Breast epithelium (tissue), 3 donors: ENCODE results near the gene DCST1.

Experiments used
- POLR2A ChIP-seq: fragments of 450-650 bp; IDR thresholded peaks from one replicate; pipeline ENCODE4 v1.6.1; 2016; ENCODE audit warnings: antibody characterized with exemption, mild to moderate bottlenecking, moderate library complexity
- POLR2AphosphoS5 ChIP-seq, 3 donors: sonication (generic); formaldehyde crosslinking; IDR thresholded peaks; one replicate each; pipeline ENCODE4 v1.6.1; 2017; ENCODE audit warnings: antibody characterized with exemption in 3 of 3
- TF ChIP-seq, protein P1 (sequence below), 3 donors: fragments of 450-650 bp; IDR thresholded peaks; one replicate each; pipeline ENCODE4 v1.5.1; 2016 to 2017; ENCODE audit warnings: antibody characterized with exemption in 3 of 3, mild to moderate bottlenecking in 3 of 3, moderate library complexity in 3 of 3

DNA sequence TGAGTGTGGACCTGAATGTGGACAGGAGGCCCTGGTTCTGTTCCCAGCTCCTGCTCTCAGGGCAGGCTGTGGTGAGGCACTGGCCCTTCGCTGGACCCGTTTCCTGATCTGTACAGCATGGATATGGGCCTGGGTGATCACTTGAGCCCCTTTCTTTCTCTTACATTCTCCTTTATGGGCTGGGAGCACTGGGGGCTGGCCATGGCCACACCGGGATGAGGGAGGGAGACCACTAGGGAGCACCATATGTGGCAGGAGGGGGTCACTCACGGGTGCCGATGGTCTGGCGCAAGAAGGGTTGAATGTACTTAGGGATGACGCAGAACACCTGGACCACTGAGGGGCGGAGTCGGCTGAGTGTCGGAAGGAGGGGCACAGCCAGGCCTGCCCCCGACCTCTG is 2.7 kb upstream of the DCST1 start:
- TF ChIP-seq POLR2AphosphoS5 (IDR thresholded peaks at IDR 0.05) (no peak), POLR2A (no peak)
- TF ChIP-seq, protein P1, sequence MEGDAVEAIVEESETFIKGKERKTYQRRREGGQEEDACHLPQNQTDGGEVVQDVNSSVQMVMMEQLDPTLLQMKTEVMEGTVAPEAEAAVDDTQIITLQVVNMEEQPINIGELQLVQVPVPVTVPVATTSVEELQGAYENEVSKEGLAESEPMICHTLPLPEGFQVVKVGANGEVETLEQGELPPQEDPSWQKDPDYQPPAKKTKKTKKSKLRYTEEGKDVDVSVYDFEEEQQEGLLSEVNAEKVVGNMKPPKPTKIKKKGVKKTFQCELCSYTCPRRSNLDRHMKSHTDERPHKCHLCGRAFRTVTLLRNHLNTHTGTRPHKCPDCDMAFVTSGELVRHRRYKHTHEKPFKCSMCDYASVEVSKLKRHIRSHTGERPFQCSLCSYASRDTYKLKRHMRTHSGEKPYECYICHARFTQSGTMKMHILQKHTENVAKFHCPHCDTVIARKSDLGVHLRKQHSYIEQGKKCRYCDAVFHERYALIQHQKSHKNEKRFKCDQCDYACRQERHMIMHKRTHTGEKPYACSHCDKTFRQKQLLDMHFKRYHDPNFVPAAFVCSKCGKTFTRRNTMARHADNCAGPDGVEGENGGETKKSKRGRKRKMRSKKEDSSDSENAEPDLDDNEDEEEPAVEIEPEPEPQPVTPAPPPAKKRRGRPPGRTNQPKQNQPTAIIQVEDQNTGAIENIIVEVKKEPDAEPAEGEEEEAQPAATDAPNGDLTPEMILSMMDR (IDR thresholded peaks at IDR 0.05), result no peak
